CD4-positive, CD25-positive, alpha-beta regulatory T cell (primary cell): ENCODE measurements around the gene BDH1. TPM values are rescaled to one million over a fixed set of nuclear protein-coding genes. Genes with fewer than 3 reads are reported as not detected.

Experiments used
- ATAC-seq, 2 donors: fragments of 150-1000 bp; cut with Tn5 transposase; one replicate each; pipeline ENCODE4 v1.10.0; 2021; ENCODE audit warnings: low read depth in 2 of 2, moderate number of reproducible peaks in 2 of 2, moderate library complexity in 1 of 2
- DNase-seq, 3 donors: peaks; one replicate each; pipeline versions ENCODE4 v3.0.0 to v3.0.0-alpha.2; 2012 to 2022; ENCODE audit warnings: mixed read lengths in 1 of 3
- H3K27ac ChIP-seq: one replicate; pipeline ENCODE4 v1.7.0; 2013; ENCODE audit warnings: mild to moderate bottlenecking, low read length; ENCODE audit not compliant: insufficient read depth, poor library complexity, severe bottlenecking
- H3K27me3 ChIP-seq: one replicate; pipeline ENCODE4 v1.7.0; 2013; ENCODE audit warnings: low read length; ENCODE audit not compliant: control insufficient read depth, insufficient read depth
- H3K36me3 ChIP-seq: one replicate; pipeline ENCODE4 v1.7.0; 2013; ENCODE audit warnings: mild to moderate bottlenecking, low read length, moderate library complexity; ENCODE audit not compliant: control insufficient read depth, insufficient read depth
- H3K4me1 ChIP-seq: 2 replicates; pipeline ENCODE4 v1.7.0; 2013; ENCODE audit warnings: mild to moderate bottlenecking, low read length; ENCODE audit not compliant: insufficient read depth, control insufficient read depth, poor library complexity, severe bottlenecking
- H3K4me3 ChIP-seq: one replicate; pipeline ENCODE4 v1.7.0; 2013; ENCODE audit warnings: low read depth, mild to moderate bottlenecking, low read length, moderate library complexity
- H3K9me3 ChIP-seq, 2 experiments: 1 replicate in 1 of 2; 2 replicates in 1 of 2; pipeline ENCODE4 v1.7.0; 2013; ENCODE audit warnings: low read length in 2 of 2, mild to moderate bottlenecking in 1 of 2, moderate library complexity in 1 of 2; ENCODE audit not compliant: control insufficient read depth in 2 of 2
- H3K27ac Mint-ChIP-seq, 3 donors: one replicate each; pipeline ENCODE4 v1.8.0; 2020 to 2022; ENCODE audit warnings: mild to moderate bottlenecking in 3 of 3, mixed read lengths in 3 of 3, moderate library complexity in 2 of 3
- H3K27me3 Mint-ChIP-seq: one replicate; pipeline ENCODE4 v1.8.0; 2022; ENCODE audit warnings: mild to moderate bottlenecking, mixed read lengths
- H3K36me3 Mint-ChIP-seq: one replicate; pipeline ENCODE4 v1.8.0; 2020; ENCODE audit warnings: mixed read lengths
- H3K4me1 Mint-ChIP-seq, 4 donors: one replicate each; pipeline ENCODE4 v1.8.0; 2020 to 2022; ENCODE audit warnings: mixed read lengths in 4 of 4, mild to moderate bottlenecking in 1 of 4
- H3K4me3 Mint-ChIP-seq, 4 donors: one replicate each; pipeline ENCODE4 v1.8.0; 2020 to 2022; ENCODE audit warnings: mild to moderate bottlenecking in 4 of 4, mixed read lengths in 4 of 4, moderate library complexity in 3 of 4
- H3K9me3 Mint-ChIP-seq, 7 donors: one replicate each; pipeline ENCODE4 v1.8.0; 2020 to 2022; ENCODE audit warnings: mixed read lengths in 7 of 7, mild to moderate bottlenecking in 3 of 7, moderate library complexity in 2 of 7
- polyA plus RNA-seq, 4 donors: library from polyadenylated mRNA; unstranded; fragments of 300-500 nt; fragmentation: Illumina TruSeq; gene quantifications; one replicate each; pipeline ENCODE4 v1.2.3, GENCODE V29; 2021
- total RNA-seq: library from RNA; stranded (reverse); gene quantifications from one replicate; pipeline ENCODE4 v1.2.3, GENCODE V29; 2022

BDH1 gene
- total and polyA plus RNA-seq, 5 donors from 2014 or later: 13.5 to 29.8 (median 20.3) TPM

GRCh38 chr3:197460639-197461038 is 95.1 kb downstream of the BDH1 start:
- peaks cover 15% of the 10 kb centered on the region for H3K4me1 ChIP-seq
- H3K4me3 ChIP-seq: no peak overlapping the region
- Mint-ChIP-seq H3K4me3 (no peak overlapping the region), H3K27me3 (peaks cover 20% of the 10 kb centered on the region), H3K27ac (peak overlapping the region in 1 of 3 donors; percentile 26), H3K4me1 (peaks cover 7 to 19% (median 11%) of the 10 kb centered on the region in 4 donors), H3K36me3 (peaks cover 2% of the 10 kb centered on the region), H3K9me3 (peaks cover 0 to 5% (median 0%) of the 10 kb centered on the region in 7 donors)
- ATAC-seq (no peak), DNase-seq (no peak)
- no peaks in the 10 kb centered on the region for H3K27me3 ChIP-seq
- no peaks in the 10 kb centered on the region for H3K36me3 ChIP-seq
- H3K27ac ChIP-seq: no peak overlapping the region
- no peaks in the 10 kb centered on the region for H3K9me3 ChIP-seq

GRCh38 chr3:197460002-197460401 is 95.8 kb downstream of the BDH1 start:
- no peak overlapping the region for H3K27ac Mint-ChIP-seq
- no peak overlapping the region for H3K4me3 Mint-ChIP-seq
- Histone ChIP-seq H3K27me3 (no peaks in the 10 kb centered on the region), H3K4me1 (peaks cover 15% of the 10 kb centered on the region), H3K4me3 (no peak overlapping the region), H3K9me3 (no peaks in the 10 kb centered on the region), H3K27ac (no peak overlapping the region), H3K36me3 (no peaks in the 10 kb centered on the region)
- peaks cover 20% of the 10 kb centered on the region for H3K27me3 Mint-ChIP-seq
- H3K9me3 Mint-ChIP-seq: peaks cover 0 to 5% (median 0%) of the 10 kb centered on the region in 7 donors
- DNase-seq: no peak
- peaks cover 2% of the 10 kb centered on the region for H3K36me3 Mint-ChIP-seq
- ATAC-seq: no peak
- peaks cover 9 to 25% (median 14%) of the 10 kb centered on the region in 4 donors for H3K4me1 Mint-ChIP-seq

Other genes with a start within 250 kb of the BDH1 start
- gene RUBCN, start 180.9 kb upstream of the BDH1 start, total RNA-seq: 58.5 TPM
- gene RUBCN, start 180.9 kb upstream of the BDH1 start, polyA plus RNA-seq: 10 to 100 TPM; 17.5 to 28.2 (median 19.5) TPM
- gene FYTTD1, start 193.9 kb upstream of the BDH1 start, total RNA-seq: 42.2 TPM
- gene FYTTD1, start 193.9 kb upstream of the BDH1 start, polyA plus RNA-seq: 10 to 100 TPM; 75.5 to 91.0 (median 85.8) TPM
- 66.1 TPM for gene LRCH3, start 235.3 kb upstream of the BDH1 start, total RNA-seq
- gene LRCH3, start 235.3 kb upstream of the BDH1 start, polyA plus RNA-seq: 10 to 100 TPM; 12.2 to 19.6 (median 16.1) TPM